Spinal cord (tissue), 10 donors: ENCODE measurements around the gene PRDM15. TPM values are rescaled to one million over a fixed set of nuclear protein-coding genes. Genes with fewer than 3 reads are reported as not detected.

Experiments used
- DNase-seq, 6 donors: peaks; one replicate each; pipeline versions ENCODE4 v3.0.0 to v3.0.0-alpha.2; 2013 to 2015; ENCODE audit warnings: low spot score in 6 of 6, low read depth in 4 of 6
- H3K27ac ChIP-seq: one replicate; pipeline ENCODE4 v1.5.1; 2013; ENCODE audit warnings: low read depth, low read length, control low read depth
- H3K27me3 ChIP-seq: one replicate; pipeline ENCODE4 v1.6.1; 2013; ENCODE audit warnings: low read length; ENCODE audit not compliant: control insufficient read depth, insufficient read depth
- H3K36me3 ChIP-seq: one replicate; pipeline ENCODE4 v1.6.1; 2013; ENCODE audit warnings: low read length; ENCODE audit not compliant: control insufficient read depth, insufficient read depth
- H3K4me1 ChIP-seq: one replicate; pipeline ENCODE4 v1.6.1; 2013; ENCODE audit warnings: low read length; ENCODE audit not compliant: control insufficient read depth, insufficient read depth
- H3K4me3 ChIP-seq: one replicate; pipeline ENCODE4 v1.5.1; 2013; ENCODE audit warnings: low read depth, low read length, control low read depth
- H3K9me3 ChIP-seq: one replicate; pipeline ENCODE4 v1.6.1; 2013; ENCODE audit warnings: low read length; ENCODE audit not compliant: control insufficient read depth, insufficient read depth
- WGBS: methylation state at CpG from one replicate; pipeline ENCODE4 v1.1.5; 2013; ENCODE audit warnings: missing lambda C conversion rate; ENCODE audit not compliant: insufficient coverage; 5-methylcytosine and 5-hydroxymethylcytosine counted together
- polyA plus RNA-seq, 2 donors: library from polyadenylated mRNA; unstranded; fragments of 120-200 nt; gene quantifications; one replicate each; pipeline ENCODE4 v1.2.1, GENCODE V29; 2013; ENCODE audit not compliant: insufficient read length in 2 of 2
- total RNA-seq, 2 donors: library from RNA; depleted of rRNA in 1 of 2; stranded (reverse); fragments of 120-200 nt in 1 of 2; fragments of >200 nt in 1 of 2; gene quantifications; one replicate each; pipeline versions ENCODE4 v1.2.3 to v1.2.4, GENCODE V29; 2013 to 2014
- donor health status: healthy.

Gene PRDM15
- total and polyA plus RNA-seq, 4 donors: 4.1 to 7.1 (median 6.3) TPM

DNA sequence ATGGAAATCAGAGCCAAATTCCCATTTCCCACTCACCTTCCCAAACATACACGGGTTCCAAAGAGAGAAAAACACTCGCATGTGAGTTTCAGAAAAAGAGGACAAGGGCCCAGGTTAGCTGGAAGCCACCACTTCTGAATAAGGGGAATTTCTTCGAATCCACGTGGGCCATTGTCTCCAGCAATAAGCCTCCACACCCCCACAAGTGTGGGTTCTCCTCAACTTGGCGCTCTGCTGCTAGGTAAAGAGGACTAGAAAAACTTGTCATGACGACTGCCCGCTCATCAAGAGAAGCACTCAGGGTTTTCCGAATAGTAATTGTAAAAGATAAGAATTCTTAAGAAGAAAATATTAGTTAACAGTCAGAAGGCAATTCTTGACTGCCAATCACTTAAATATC lies 30.6 kb downstream of the PRDM15 start:
- no peaks in the 10 kb centered on the region for H3K27me3 ChIP-seq
- H3K9me3 ChIP-seq: no peaks in the 10 kb centered on the region
- peaks cover 9% of the 10 kb centered on the region for H3K4me1 ChIP-seq
- no peak overlapping the region for H3K27ac ChIP-seq
- no peak for DNase-seq
- peaks cover 61% of the 10 kb centered on the region for H3K36me3 ChIP-seq
- 43% methylated on average over 1 of the region's 8 CpGs for WGBS
- no peak overlapping the region for H3K4me3 ChIP-seq

DNA sequence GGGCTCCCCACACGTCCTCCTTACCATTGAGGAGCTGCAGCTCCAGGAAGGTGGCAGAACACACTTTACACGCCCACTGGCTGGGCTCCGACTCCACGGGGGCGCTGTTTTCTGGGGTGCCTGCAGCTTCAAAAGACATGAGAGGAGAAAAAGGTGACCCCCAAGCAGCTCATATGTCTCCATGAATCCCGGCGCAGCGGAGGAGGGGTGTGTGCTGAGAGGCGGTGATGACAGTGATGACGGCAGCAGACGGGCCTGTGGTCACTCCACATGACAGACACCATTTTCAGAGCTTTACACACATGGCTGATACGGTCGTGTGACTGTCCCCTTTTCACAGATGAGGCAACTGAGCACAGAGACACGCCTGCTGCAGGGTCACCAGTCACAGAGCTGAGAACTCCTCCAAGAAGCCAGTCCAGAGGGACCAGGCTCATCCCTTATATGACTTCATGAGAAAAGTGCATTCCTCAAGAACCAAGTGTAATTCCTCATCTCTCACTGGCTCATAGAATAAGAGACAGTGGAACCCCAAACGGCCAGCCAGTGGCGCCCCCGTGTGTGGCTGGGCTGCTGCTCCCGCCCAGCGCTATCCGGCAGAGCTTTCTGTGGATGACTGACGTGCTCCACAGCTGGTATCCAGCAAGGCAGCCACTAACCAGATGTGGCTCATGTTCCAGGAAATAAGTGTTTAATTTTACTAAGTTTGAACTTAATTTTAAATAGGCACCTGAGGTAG lies 31.9 kb downstream of the PRDM15 start:
- WGBS: 77% methylated on average over 14 of the region's 21 CpGs
- peaks cover 9% of the 10 kb centered on the region for H3K4me1 ChIP-seq
- no peaks in the 10 kb centered on the region for H3K27me3 ChIP-seq
- peaks cover 50% of the 10 kb centered on the region for H3K36me3 ChIP-seq
- no peak overlapping the region for H3K4me3 ChIP-seq
- no peak overlapping the region for H3K27ac ChIP-seq
- H3K9me3 ChIP-seq: no peaks in the 10 kb centered on the region
- no peak for DNase-seq

DNA sequence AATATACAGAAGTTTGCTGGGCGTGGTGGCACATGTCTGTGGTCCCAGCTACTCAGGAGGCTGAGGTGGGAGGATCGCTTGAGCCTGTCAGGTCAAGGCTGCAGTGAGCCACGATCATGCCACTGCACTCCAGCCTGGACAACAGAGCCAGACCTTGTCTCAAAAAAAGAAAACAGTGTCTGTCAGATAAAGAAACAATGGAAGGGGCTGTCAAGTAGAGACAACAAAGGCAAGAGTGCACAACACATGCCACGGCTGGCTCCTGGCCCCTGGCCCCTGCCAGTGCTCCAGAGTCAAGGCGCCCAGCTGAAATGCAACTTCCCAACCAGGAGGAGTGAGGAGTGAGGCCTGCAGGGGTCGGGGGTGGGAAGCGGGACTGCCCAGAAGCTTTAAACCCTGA lies 32.6 kb downstream of the PRDM15 start:
- no peaks in the 10 kb centered on the region for H3K9me3 ChIP-seq
- peaks cover 9% of the 10 kb centered on the region for H3K4me1 ChIP-seq
- DNase-seq: no peak
- WGBS: 71% methylated on average over 7 of the region's 7 CpGs
- no peak overlapping the region for H3K27ac ChIP-seq
- H3K4me3 ChIP-seq: no peak overlapping the region
- H3K27me3 ChIP-seq: no peaks in the 10 kb centered on the region
- H3K36me3 ChIP-seq: peaks cover 45% of the 10 kb centered on the region

- H3K27me3 ChIP-seq: no peaks in the 10 kb centered on the region
- no peak overlapping the region for H3K4me3 ChIP-seq
- peaks cover 40% of the 10 kb centered on the region for H3K36me3 ChIP-seq
- 61% methylated on average over 6 of the region's 6 CpGs for WGBS
- peak in 1 of 6 donors; percentile 3 for DNase-seq
- no peak overlapping the region for H3K27ac ChIP-seq
- H3K4me1 ChIP-seq: peaks cover 9% of the 10 kb centered on the region
- peaks cover 3% of the 10 kb centered on the region for H3K9me3 ChIP-seq
These were observed 33.2 kb downstream of the PRDM15 start for GRCh38 chr21:41846033-41846317.

GRCh38 chr21:41845310-41846032 lies 33.7 kb downstream of the PRDM15 start:
- Histone ChIP-seq H3K27ac (no peak overlapping the region), H3K9me3 (peaks cover 5% of the 10 kb centered on the region), H3K27me3 (no peaks in the 10 kb centered on the region), H3K4me1 (peaks cover 9% of the 10 kb centered on the region), H3K36me3 (peaks cover 38% of the 10 kb centered on the region), H3K4me3 (no peak overlapping the region)
- 85% methylated on average over 14 of the region's 21 CpGs for WGBS
- DNase-seq: no peak

GRCh38 chr21:41843584-41843983 lies 35.6 kb downstream of the PRDM15 start:
- Histone ChIP-seq H3K36me3 (peaks cover 37% of the 10 kb centered on the region), H3K27me3 (no peaks in the 10 kb centered on the region), H3K4me1 (peaks cover 9% of the 10 kb centered on the region), H3K4me3 (no peak overlapping the region), H3K9me3 (peaks cover 5% of the 10 kb centered on the region), H3K27ac (no peak overlapping the region)
- DNase-seq: no peak
- WGBS: 100% methylated on average over 1 of the region's 2 CpGs

- peaks cover 33% of the 10 kb centered on the region for H3K36me3 ChIP-seq
- no peaks in the 10 kb centered on the region for H3K27me3 ChIP-seq
- no peak overlapping the region for H3K4me3 ChIP-seq
- H3K4me1 ChIP-seq: peaks cover 4% of the 10 kb centered on the region
- WGBS: no CpG with 5 or more reads among the region's 1 CpG
- H3K9me3 ChIP-seq: peaks cover 5% of the 10 kb centered on the region
- no peak overlapping the region for H3K27ac ChIP-seq
- no peak for DNase-seq
These were observed 38.3 kb downstream of the PRDM15 start for GRCh38 chr21:41840880-41841279.

- H3K27ac ChIP-seq: no peak overlapping the region
These were observed 39.6 kb downstream of the PRDM15 start for GRCh38 chr21:41839387-41840000.

GRCh38 chr21:41837756-41838297 lies 41.3 kb downstream of the PRDM15 start:
- WGBS: 84% methylated on average over 7 of the region's 7 CpGs
- Histone ChIP-seq H3K36me3 (peaks cover 54% of the 10 kb centered on the region), H3K27ac (no peak overlapping the region), H3K4me1 (no peaks in the 10 kb centered on the region), H3K9me3 (peaks cover 5% of the 10 kb centered on the region), H3K27me3 (no peaks in the 10 kb centered on the region), H3K4me3 (no peak overlapping the region)
- no peak for DNase-seq

More at GRCh38 chr21:41839387-41840000, 39.6 kb downstream of the PRDM15 start:
- Histone ChIP-seq H3K36me3 (peaks cover 38% of the 10 kb centered on the region), H3K4me3 (no peak overlapping the region), H3K9me3 (peaks cover 5% of the 10 kb centered on the region), H3K4me1 (peaks cover 4% of the 10 kb centered on the region), H3K27me3 (no peaks in the 10 kb centered on the region)
- DNase-seq: no peak
- 86% methylated on average over 18 of the region's 21 CpGs for WGBS
